HEK293 (cell line): ENCODE results near the gene MKNK2.
A peak's percentile ranks its signal among the peaks of the same experiment; 100 is the strongest.

Experiments used
- CTCF ChIA-PET: fragments of 350-600 bp; formaldehyde crosslinking; extraction: SDS; loops from one replicate; lab custom pipeline; 2021; ENCODE audit warnings: antibody characterized with exemption; lab: Yijun Ruan, JAX
- POLR2A ChIA-PET: fragments of 300-600 bp; formaldehyde crosslinking; extraction: SDS; loops from one replicate; lab custom pipeline; 2020; ENCODE audit warnings: antibody characterized with exemption, inconsistent platforms; lab: Yijun Ruan, JAX
- H3K27ac ChIP-seq: fragments of 200-500 bp; sonication (Bioruptor generic); 2 replicates; pipeline ENCODE4 v1.5.1; 2014; ENCODE audit warnings: low read depth, low read length, control low read depth, inconsistent platforms; ENCODE audit errors: extremely low read depth
- H3K36me3 ChIP-seq, 2 experiments: fragments of 200-500 bp in 1 of 2; sonication (Bioruptor generic) in 1 of 2; 1 replicate in 1 of 2; 2 replicates in 1 of 2; pipeline ENCODE4 v1.5.1; 2014 to 2017; ENCODE audit warnings: inconsistent platforms in 2 of 2, low read length in 2 of 2; ENCODE audit not compliant: control insufficient read depth in 2 of 2, insufficient read depth in 1 of 2
- H3K4me1 ChIP-seq: fragments of 200-500 bp; sonication (Bioruptor generic); 2 replicates; pipeline ENCODE4 v1.5.1; 2014; ENCODE audit warnings: mild to moderate bottlenecking, low read length, inconsistent platforms; ENCODE audit not compliant: control insufficient read depth, insufficient read depth
- H3K4me3 ChIP-seq: 2 replicates; pipeline ENCODE4 v1.5.1; 2011; ENCODE audit warnings: low read depth, mild to moderate bottlenecking, control low read depth, low read length, moderate library complexity
- H3K9me3 ChIP-seq: fragments of 200-500 bp; sonication (Bioruptor generic); 2 replicates; pipeline ENCODE4 v1.5.1; 2014; ENCODE audit warnings: low read depth, low read length, inconsistent platforms; ENCODE audit not compliant: control insufficient read depth, insufficient read depth
- EGR2 ChIP-seq: fragments of 450-650 bp; formaldehyde crosslinking; IDR thresholded peaks from 2 replicates; pipeline ENCODE4 v1.5.1; 2016; ENCODE audit warnings: low read depth, missing biosample characterization, missing genetic modification characterization
- GFI1B ChIP-seq: fragments of 450-650 bp; formaldehyde crosslinking; IDR thresholded peaks from 2 replicates; pipeline ENCODE4 v1.5.1; 2016; ENCODE audit warnings: missing biosample characterization, missing genetic modification characterization
- KLF1 ChIP-seq: fragments of 450-650 bp; formaldehyde crosslinking; IDR thresholded peaks from 2 replicates; pipeline ENCODE4 v1.5.1; 2016; ENCODE audit warnings: missing biosample characterization, missing genetic modification characterization
- KLF8 ChIP-seq: fragments of 450-650 bp; formaldehyde crosslinking; IDR thresholded peaks from 2 replicates; pipeline ENCODE4 v1.5.1; 2016; ENCODE audit warnings: missing biosample characterization, missing genetic modification characterization
- KLF9 ChIP-seq: fragments of 450-650 bp; formaldehyde crosslinking; IDR thresholded peaks from 2 replicates; pipeline ENCODE4 v1.5.1; 2016; ENCODE audit warnings: missing biosample characterization, missing genetic modification characterization, low read depth
- SCRT1 ChIP-seq: fragments of 450-650 bp; formaldehyde crosslinking; IDR thresholded peaks from 2 replicates; pipeline ENCODE4 v1.5.1; 2016; ENCODE audit warnings: missing biosample characterization, missing genetic modification characterization, borderline replicate concordance
- SCRT2 ChIP-seq: fragments of 450-650 bp; formaldehyde crosslinking; IDR thresholded peaks from 2 replicates; pipeline ENCODE4 v1.5.1; 2016; ENCODE audit warnings: missing biosample characterization, missing genetic modification characterization
- SP3 ChIP-seq: fragments of 450-650 bp; formaldehyde crosslinking; IDR thresholded peaks from 2 replicates; pipeline ENCODE4 v1.5.1; 2016; ENCODE audit warnings: missing biosample characterization, missing genetic modification characterization
- YY1 ChIP-seq: fragments of 450-650 bp; formaldehyde crosslinking; IDR thresholded peaks from 2 replicates; pipeline ENCODE4 v1.5.1; 2018; ENCODE audit warnings: missing biosample characterization, missing genetic modification characterization
- ZBTB17 ChIP-seq: fragments of 450-650 bp; formaldehyde crosslinking; IDR thresholded peaks from 2 replicates; pipeline ENCODE4 v1.5.1; 2016; ENCODE audit warnings: missing biosample characterization, missing genetic modification characterization
- ZBTB8A ChIP-seq: fragments of 450-650 bp; formaldehyde crosslinking; IDR thresholded peaks from 2 replicates; pipeline ENCODE4 v1.5.1; 2016; ENCODE audit warnings: missing biosample characterization, missing genetic modification characterization
- ZNF112 ChIP-seq: fragments of 450-650 bp; formaldehyde crosslinking; IDR thresholded peaks from 2 replicates; pipeline ENCODE4 v1.5.0; 2017; ENCODE audit warnings: missing biosample characterization, missing genetic modification characterization
- ZNF175 ChIP-seq: fragments of 450-650 bp; formaldehyde crosslinking; IDR thresholded peaks from 2 replicates; pipeline ENCODE4 v1.5.1; 2016; ENCODE audit warnings: missing biosample characterization, missing genetic modification characterization
- ZNF24 ChIP-seq: fragments of 450-650 bp; formaldehyde crosslinking; IDR thresholded peaks from 2 replicates; pipeline ENCODE4 v1.5.1; 2016; ENCODE audit warnings: missing biosample characterization, missing genetic modification characterization
- ZNF335 ChIP-seq: fragments of 450-650 bp; formaldehyde crosslinking; conservative IDR thresholded peaks from 2 replicates; pipeline ENCODE4 v1.5.1; 2016; ENCODE audit warnings: missing biosample characterization, missing genetic modification characterization
- ZNF571 ChIP-seq: fragments of 450-650 bp; formaldehyde crosslinking; IDR thresholded peaks from 2 replicates; pipeline ENCODE4 v1.5.0; 2017; ENCODE audit warnings: missing biosample characterization, missing genetic modification characterization
- ZNF600 ChIP-seq: fragments of 450-650 bp; formaldehyde crosslinking; IDR thresholded peaks from 2 replicates; pipeline ENCODE4 v1.5.1; 2016; ENCODE audit warnings: missing biosample characterization, missing genetic modification characterization
- ZNF629 ChIP-seq: fragments of 450-650 bp; formaldehyde crosslinking; IDR thresholded peaks from 2 replicates; pipeline ENCODE4 v1.5.1; 2017; ENCODE audit warnings: missing biosample characterization, missing genetic modification characterization
- ZNF654 ChIP-seq: fragments of 450-650 bp; formaldehyde crosslinking; IDR thresholded peaks from 2 replicates; pipeline ENCODE4 v1.5.1; 2016; ENCODE audit warnings: low read depth, missing biosample characterization, missing genetic modification characterization
- ZNF76 ChIP-seq: fragments of 450-650 bp; formaldehyde crosslinking; IDR thresholded peaks from 2 replicates; pipeline ENCODE4; 2016; ENCODE audit warnings: low read depth, missing biosample characterization, missing genetic modification characterization, borderline replicate concordance
- ZNF776 ChIP-seq: fragments of 450-650 bp; formaldehyde crosslinking; IDR thresholded peaks from 2 replicates; pipeline ENCODE4 v1.5.0; 2017; ENCODE audit warnings: missing biosample characterization, missing genetic modification characterization, borderline replicate concordance
- ZXDB ChIP-seq: fragments of 450-650 bp; formaldehyde crosslinking; IDR thresholded peaks from 2 replicates; pipeline ENCODE4 v1.5.1; 2016; ENCODE audit warnings: missing biosample characterization, missing genetic modification characterization
- TF ChIP-seq, protein P1 (sequence below): fragments of 450-650 bp; formaldehyde crosslinking; IDR thresholded peaks from 2 replicates; pipeline ENCODE4 v1.5.1; 2017; ENCODE audit warnings: missing biosample characterization, missing genetic modification characterization
- TF ChIP-seq, protein P2 (sequence below): sonication (generic); formaldehyde crosslinking; IDR thresholded peaks from 2 replicates; pipeline ENCODE4 v1.8.1; 2022; ENCODE audit warnings: mild to moderate bottlenecking, moderate library complexity, missing genetic modification reagents
- TF ChIP-seq, protein P3 (sequence below): fragments of 450-650 bp; formaldehyde crosslinking; IDR thresholded peaks from 2 replicates; pipeline ENCODE4 v1.5.1; 2016; ENCODE audit warnings: missing biosample characterization, missing genetic modification characterization
- TF ChIP-seq, protein P4 (sequence below): fragments of 450-650 bp; formaldehyde crosslinking; IDR thresholded peaks from 2 replicates; pipeline ENCODE4 v1.5.1; 2016; ENCODE audit warnings: missing biosample characterization, missing genetic modification characterization, low read depth
- TF ChIP-seq, protein P5 (sequence below): fragments of 450-650 bp; formaldehyde crosslinking; IDR thresholded peaks from 2 replicates; pipeline ENCODE4 v1.5.1; 2016; ENCODE audit warnings: missing biosample characterization, missing genetic modification characterization

The MKNK2 gene

DNA sequence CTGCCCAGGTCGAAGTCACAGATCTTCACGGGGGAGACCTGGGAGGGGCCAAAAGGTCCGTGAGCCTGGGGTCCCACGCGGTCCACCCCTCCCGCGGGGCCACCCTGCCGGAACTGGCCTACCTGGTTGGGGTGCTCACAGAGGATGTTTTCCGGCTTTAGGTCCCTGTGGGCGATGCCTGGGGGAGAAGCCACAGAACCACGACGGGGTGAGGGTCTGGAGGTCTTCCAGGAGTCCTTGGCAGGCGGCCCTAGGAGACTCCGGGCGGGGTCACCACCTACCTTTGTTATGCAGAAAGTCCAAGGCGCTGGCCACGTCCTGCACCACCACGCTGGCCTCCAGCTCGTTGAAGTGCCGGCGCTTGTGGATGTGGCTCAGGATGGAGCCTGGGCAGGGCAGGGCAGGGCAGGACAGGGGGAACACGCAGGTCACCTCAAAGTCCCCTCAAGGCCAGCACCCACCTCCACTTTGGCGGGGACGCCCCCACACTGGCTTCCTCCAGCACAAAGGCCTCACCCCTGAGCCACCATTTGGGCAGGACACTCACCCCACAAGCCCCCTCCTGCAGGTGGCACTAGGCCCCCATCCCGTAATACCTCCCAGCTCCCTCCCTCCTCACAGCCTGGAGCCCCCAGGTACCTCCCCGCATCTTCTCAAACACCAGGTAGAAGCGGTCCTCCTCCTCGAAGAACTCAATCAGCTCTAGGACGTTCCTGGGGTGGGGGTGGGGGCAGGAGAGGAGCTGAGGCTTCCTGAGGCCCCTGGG, 8.4 kb downstream of the MKNK2 start (continued):
- no peak for TF ChIP-seq ZNF776 (tag by site-specific recombination)
- no peak for TF ChIP-seq ZNF24 (tag by site-specific recombination)
- TF ChIP-seq ZNF112 (tag by site-specific recombination): no peak
- TF ChIP-seq ZNF600 (tag by site-specific recombination): peak; percentile 90
- TF ChIP-seq, protein P1, sequence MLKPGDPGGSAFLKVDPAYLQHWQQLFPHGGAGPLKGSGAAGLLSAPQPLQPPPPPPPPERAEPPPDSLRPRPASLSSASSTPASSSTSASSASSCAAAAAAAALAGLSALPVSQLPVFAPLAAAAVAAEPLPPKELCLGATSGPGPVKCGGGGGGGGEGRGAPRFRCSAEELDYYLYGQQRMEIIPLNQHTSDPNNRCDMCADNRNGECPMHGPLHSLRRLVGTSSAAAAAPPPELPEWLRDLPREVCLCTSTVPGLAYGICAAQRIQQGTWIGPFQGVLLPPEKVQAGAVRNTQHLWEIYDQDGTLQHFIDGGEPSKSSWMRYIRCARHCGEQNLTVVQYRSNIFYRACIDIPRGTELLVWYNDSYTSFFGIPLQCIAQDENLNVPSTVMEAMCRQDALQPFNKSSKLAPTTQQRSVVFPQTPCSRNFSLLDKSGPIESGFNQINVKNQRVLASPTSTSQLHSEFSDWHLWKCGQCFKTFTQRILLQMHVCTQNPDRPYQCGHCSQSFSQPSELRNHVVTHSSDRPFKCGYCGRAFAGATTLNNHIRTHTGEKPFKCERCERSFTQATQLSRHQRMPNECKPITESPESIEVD (tag by site-specific recombination): no peak
- no peak for TF ChIP-seq ZBTB8A
- TF ChIP-seq ZNF654: no peak

DNA sequence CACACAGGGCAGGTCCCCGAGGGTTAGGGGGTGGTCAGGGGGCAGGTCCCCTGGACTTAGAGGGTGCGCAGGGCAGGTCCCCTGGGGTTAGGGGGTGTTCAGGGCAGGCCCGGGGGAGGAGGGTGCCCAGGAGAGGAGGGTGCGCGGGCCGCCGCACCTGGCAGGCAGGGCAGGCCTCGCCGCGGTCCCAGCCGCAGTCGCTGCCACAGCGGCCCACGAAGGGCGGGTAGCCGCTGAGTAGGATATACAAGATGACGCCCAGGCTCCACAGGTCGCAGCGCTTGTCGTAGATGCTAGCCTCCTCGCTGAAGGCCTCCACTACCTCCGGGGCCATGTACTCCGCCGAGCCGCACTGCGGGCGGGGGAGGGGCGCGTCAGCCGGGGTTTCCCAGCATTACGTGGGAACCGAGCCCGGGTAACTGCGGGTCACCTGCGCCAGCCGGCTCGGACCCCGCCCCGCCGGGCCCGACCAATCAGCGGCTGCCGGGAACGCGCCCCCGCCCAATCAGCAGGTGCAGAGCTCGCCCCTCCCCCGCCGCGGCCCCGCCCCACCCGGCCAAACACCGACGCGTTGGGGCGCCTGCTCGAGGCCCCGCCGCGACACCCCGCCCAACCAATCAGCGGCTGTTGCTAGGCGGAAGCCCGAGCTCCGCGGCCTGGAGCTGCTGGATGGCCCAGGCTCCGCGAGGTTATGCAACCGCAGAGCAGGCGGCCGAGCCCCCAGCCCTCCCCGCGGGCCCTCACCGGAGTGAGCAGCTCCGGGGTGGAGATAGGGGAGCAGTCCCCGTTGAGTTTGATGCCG, 9.2 kb downstream of the MKNK2 start:
- Histone ChIP-seq H3K4me1 (peaks cover 13% of the 10 kb centered on the region), H3K27ac (peak overlapping the region; percentile 90), H3K4me3 (peak overlapping the region; percentile 14; the same call in 1 of the 2 replicates), H3K9me3 (no peaks in the 10 kb centered on the region), H3K36me3 (peaks cover 0 to 77% of the 10 kb centered on the region in 2 experiments; a peak in 2 of 3 replicates)
- POLR2A ChIA-PET: interaction anchor here (0.7 to 1.4 kb wide), 4 partner anchors 8 to 122 kb away, joined by 3 to 11 read pairs (median 4); partner anchors contain the start of gene DOT1L
- CTCF ChIA-PET: interaction anchor here (0.6 to 1.6 kb wide), 2 partner anchors 10 to 25 kb away, joined by 3 to 6 read pairs; no protein-coding TSS in a partner anchor
- TF ChIP-seq SP3 (tag by site-specific recombination) (peak; percentile 36; the same call in 1 of the 2 replicates), KLF8 (peak; percentile 33; the same call in 1 of the 2 replicates), ZNF629 (peak; percentile 79), ZXDB (tag by site-specific recombination) (peak; percentile 73), GFI1B (tag by site-specific recombination) (no peak), KLF1 (tag by site-specific recombination) (peak; percentile 30; the same call in 1 of the 2 replicates), ZBTB17 (tag by site-specific recombination) (peak; percentile 30; the same call in 1 of the 2 replicates), ZNF76 (tag by site-specific recombination) (peak; percentile 63; the same call in 1 of the 2 replicates), SCRT2 (peak; percentile 92), YY1 (tag by site-specific recombination) (peak; percentile 37; the same call in 1 of the 2 replicates), SCRT1 (tag by site-specific recombination) (peak; percentile 61), ZNF335 (tag by site-specific recombination) (peak; percentile 37), EGR2 (tag by site-specific recombination) (0 out of 2 replicates have a peak, but pooled peaks have one; percentile 20), ZNF175 (tag by site-specific recombination) (no peak), ZNF571 (tag by site-specific recombination) (no peak), KLF9 (tag by site-specific recombination) (peak; percentile 17; the same call in 1 of the 2 replicates)
- TF ChIP-seq, protein P2, sequence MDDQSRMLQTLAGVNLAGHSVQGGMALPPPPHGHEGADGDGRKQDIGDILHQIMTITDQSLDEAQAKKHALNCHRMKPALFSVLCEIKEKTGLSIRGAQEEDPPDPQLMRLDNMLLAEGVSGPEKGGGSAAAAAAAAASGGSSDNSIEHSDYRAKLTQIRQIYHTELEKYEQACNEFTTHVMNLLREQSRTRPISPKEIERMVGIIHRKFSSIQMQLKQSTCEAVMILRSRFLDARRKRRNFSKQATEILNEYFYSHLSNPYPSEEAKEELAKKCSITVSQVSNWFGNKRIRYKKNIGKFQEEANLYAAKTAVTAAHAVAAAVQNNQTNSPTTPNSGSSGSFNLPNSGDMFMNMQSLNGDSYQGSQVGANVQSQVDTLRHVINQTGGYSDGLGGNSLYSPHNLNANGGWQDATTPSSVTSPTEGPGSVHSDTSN (CRISPR knock-in tag): no peak
- TF ChIP-seq, protein P3, sequence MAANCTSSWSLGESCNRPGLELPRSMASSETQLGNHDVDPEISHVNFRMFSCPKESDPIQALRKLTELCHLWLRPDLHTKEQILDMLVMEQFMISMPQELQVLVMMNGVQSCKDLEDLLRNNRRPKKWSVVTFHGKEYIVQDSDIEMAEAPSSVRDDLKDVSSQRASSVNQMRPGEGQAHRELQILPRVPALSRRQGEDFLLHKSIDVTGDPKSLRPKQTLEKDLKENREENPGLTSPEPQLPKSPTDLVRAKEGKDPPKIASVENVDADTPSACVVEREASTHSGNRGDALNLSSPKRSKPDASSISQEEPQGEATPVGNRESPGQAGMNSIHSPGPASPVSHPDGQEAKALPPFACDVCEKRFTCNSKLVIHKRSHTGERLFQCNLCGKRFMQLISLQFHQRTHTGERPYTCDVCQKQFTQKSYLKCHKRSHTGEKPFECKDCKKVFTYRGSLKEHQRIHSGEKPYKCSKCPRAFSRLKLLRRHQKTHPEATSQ: peak; percentile 31; the same call in 1 of the 2 replicates
- TF ChIP-seq, protein P4, sequence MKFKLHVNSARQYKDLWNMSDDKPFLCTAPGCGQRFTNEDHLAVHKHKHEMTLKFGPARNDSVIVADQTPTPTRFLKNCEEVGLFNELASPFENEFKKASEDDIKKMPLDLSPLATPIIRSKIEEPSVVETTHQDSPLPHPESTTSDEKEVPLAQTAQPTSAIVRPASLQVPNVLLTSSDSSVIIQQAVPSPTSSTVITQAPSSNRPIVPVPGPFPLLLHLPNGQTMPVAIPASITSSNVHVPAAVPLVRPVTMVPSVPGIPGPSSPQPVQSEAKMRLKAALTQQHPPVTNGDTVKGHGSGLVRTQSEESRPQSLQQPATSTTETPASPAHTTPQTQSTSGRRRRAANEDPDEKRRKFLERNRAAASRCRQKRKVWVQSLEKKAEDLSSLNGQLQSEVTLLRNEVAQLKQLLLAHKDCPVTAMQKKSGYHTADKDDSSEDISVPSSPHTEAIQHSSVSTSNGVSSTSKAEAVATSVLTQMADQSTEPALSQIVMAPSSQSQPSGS (tag by site-specific recombination): no peak
- TF ChIP-seq, protein P5, sequence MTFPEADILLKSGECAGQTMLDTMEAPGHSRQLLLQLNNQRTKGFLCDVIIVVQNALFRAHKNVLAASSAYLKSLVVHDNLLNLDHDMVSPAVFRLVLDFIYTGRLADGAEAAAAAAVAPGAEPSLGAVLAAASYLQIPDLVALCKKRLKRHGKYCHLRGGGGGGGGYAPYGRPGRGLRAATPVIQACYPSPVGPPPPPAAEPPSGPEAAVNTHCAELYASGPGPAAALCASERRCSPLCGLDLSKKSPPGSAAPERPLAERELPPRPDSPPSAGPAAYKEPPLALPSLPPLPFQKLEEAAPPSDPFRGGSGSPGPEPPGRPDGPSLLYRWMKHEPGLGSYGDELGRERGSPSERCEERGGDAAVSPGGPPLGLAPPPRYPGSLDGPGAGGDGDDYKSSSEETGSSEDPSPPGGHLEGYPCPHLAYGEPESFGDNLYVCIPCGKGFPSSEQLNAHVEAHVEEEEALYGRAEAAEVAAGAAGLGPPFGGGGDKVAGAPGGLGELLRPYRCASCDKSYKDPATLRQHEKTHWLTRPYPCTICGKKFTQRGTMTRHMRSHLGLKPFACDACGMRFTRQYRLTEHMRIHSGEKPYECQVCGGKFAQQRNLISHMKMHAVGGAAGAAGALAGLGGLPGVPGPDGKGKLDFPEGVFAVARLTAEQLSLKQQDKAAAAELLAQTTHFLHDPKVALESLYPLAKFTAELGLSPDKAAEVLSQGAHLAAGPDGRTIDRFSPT (tag by site-specific recombination): peak; percentile 92
